GM19193 (cell line): Measurements from ENCODE around the gene ROM1.

Experiments
- POLR2A ChIP-seq: IDR thresholded peaks from 4 replicates; pipeline ENCODE4 v1.6.1; 2011; ENCODE audit not compliant: insufficient read depth, insufficient read length; ENCODE audit errors: extremely low read depth

Gene ROM1

GRCh38 chr11:62612366-62613290, at the start of gene ROM1, which contains the start of gene EML3:
ROM1 (plus strand) TSS chr11:62613257; CDS start chr11:62613282, 25 bp downstream.
EML3 (minus strand) TSS chr11:62612775; CDS start chr11:62612457, 318 bp downstream.
- TF ChIP-seq POLR2A = peak; percentile 13

GRCh38 chr11:62565100-62565802, 47.8 kb upstream of the ROM1 start:
- TF ChIP-seq POLR2A = no peak

- no peak for TF ChIP-seq POLR2A
Measured at GRCh38 chr11:62566247-62566646, 46.8 kb upstream of the ROM1 start.

DNA sequence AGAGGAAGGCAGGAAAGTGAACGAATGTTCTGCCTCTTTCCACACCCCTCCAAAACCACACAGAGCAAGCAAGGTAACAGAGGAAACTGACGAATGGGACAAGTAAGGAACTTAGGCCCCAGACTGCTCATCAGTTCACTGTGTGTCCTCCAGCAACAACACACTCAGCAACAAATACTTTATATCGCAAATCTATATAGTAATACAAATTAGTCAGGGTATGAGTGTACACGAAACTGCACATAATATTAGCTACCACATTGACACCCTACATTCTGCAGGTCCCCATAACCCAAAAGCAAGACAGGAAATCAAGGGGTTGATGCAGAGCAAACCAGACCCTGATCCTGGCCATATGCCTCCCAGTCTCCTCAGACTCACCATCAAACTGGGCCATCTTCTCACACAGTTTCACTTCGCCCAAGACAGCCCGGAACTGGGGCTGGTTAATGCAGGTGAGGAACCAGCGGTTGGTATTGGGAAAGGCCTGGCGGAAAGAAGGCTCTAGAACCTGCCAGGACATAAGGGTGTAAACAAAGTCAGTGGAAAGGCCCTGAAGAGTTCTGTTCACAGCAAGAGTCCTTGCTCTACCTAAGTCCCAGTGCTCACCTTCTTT, 45.9 kb upstream of the ROM1 start:
- TF ChIP-seq POLR2A = no peak

DNA sequence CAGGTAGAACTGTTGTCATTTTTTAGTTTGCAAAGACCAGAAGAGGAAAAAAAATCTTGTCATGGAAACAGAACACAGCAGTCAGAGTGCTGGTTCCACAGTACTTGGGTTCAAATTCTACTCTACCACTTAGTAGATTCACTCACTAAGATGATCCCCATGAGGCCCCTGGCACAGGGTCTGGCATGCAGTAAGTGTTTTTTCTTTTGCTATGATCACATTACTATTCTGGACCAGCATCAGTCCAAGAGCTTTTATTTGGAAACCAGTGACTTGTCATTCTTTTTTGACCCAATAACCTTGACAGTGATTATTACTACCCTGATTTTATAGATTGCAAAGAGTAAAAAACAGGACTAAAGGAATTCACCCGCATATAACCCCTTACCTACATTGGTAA, 43.4 kb upstream of the ROM1 start:
- TF ChIP-seq POLR2A = no peak

DNA sequence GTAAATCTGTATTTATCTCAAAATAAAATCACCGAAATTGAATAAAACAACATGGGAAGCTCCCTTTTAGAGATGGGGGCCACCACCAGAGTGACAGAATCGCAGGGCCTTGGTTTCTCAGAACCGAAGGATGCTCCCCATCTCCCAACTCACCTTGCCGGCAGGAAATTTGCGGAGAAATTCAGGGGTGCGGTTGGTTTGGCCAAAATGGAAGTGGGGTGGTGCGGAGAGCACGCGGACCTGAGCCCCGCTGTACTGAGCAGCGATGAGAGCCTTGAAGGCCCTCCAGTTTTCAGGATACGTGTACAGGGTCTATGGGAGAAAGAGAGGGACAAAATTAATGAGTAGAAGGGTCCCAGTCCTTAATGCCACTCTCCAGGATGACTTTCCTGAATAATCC, 40.6 kb upstream of the ROM1 start:
- TF ChIP-seq POLR2A = no peak

GRCh38 chr11:62573006-62573591, 40.0 kb upstream of the ROM1 start:
- TF ChIP-seq POLR2A = no peak

GRCh38 chr11:62573592-62574362, 39.3 kb upstream of the ROM1 start, which contains the start of gene EEF1G:
EEF1G (minus strand) TSS chr11:62573891; CDS start chr11:62573842, 49 bp downstream.
- peak; percentile 92 for TF ChIP-seq POLR2A

GRCh38 chr11:62574363-62575071, 38.5 kb upstream of the ROM1 start:
- no peak for TF ChIP-seq POLR2A

DNA sequence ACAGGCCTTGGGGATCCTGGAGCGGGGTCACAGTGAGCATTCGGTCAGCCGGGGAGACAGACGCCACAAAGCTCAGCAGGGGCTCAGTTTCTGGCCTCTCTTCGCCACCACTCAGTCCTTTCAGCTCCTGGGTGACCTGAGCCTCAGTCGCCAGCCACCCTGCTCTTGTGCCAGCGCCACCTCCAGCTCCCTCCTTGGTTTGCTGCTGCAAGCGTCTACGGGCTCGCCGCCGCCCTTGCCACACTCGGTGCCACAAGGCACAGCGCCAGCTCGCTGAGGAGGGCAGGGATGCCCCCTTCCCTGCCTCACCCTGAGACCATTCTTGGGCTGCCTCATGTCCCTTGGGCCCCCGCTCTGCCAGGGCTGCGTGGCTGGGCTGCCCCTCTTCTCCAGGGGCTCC, 37.9 kb upstream of the ROM1 start:
- TF ChIP-seq POLR2A = no peak

DNA sequence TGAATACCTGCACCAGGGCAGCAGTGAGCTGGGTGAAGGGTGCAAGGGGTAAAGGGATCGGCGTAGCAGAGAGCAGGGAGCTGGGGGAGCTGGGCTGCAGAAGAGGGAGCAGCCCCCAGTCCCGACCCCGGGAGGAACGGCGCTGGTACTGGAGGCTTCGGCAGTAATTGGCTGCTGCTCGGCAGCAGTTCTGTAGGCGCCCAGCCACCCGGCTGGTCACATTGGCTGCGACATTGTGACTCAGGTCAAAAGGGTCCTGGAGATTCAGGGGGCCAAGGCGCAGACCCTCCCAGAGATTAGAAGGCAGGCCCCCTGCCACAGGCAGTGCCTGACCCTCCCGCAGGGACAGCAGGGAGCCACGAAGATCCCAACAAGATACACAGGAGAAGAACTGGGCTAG, 37.2 kb upstream of the ROM1 start:
- no peak for TF ChIP-seq POLR2A

DNA sequence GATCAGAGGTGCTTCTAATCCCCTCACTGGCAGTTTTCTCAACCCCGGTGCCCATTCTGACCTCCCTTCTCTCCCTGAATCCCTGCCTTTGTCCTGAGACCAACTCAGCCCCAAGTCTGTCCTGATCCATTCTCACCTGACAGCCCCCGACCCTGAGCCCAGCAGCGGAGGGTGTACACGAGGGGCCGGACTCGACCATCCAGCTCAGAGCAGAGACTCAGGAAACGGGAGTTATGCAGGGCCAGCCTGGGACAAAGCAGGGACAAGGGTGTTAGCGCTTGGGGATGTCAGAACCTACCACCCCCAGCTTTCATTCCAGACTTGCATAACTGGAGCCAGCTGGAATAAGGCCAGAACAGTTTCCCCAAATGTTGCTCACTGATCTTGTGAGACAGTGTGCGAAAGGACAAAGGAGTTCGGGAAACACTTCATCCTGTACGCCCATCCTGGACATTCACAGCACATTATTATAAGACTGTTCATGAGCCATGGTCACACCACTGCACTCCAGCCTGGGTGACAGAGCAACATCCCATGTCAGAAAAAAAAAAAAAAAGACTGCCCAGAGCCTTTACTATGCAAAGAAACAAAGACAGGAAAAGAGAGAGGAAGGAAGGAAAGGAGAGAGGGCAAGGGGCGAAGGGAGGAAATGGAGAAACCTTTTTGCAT, 35.9 kb upstream of the ROM1 start:
- TF ChIP-seq POLR2A = no peak

DNA sequence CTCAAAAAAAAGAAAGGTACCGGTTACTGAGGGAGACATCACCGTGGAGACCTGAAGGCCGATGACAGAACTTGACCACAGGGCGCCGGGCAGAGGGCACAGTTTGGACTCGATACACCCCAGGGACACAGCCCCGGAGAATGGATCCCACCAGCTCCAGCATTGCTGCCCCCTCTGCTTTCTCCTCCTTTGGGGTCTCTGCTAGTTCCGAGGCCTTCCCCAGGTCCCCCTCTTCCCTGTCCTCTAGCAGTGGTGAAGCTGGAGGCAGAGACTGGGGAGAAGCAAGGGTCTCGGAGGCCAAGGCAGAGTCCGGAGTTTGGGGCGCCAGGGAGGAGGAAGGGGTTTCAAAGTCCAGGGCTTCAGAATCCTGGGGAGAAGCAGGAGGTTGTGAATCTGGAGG, 34.5 kb upstream of the ROM1 start:
- TF ChIP-seq POLR2A = no peak
